Adrenal gland (tissue), 12 donors: ENCODE results near the gene TICAM1. TPM values are rescaled to one million over a fixed set of nuclear protein-coding genes. Genes with fewer than 3 reads are reported as not detected.
A peak's percentile ranks its signal among the peaks of the same experiment; 100 is the strongest.
"Not testable (repeated sequence)": the region's sequence is repeated elsewhere in the genome, so short reads cannot be mapped to it uniquely, and the experiment has no call there.

Source experiments
- DNase-seq, 7 donors: peaks; one replicate each; pipeline ENCODE4 v3.0.0-alpha.2; 2019 to 2020
- H3K27ac ChIP-seq, 5 donors: fragments of 200-600 bp; sonication (generic) in 4 of 5; 1 replicate in 3 of 5; 2 replicates in 2 of 5; pipeline versions ENCODE4 v1.5.1 to v1.8.0; 2016 to 2020; ENCODE audit warnings: mild to moderate bottlenecking in 1 of 5
- H3K27me3 ChIP-seq: fragments of 200-600 bp; 2 replicates; pipeline ENCODE4 v1.8.0; 2021
- H3K36me3 ChIP-seq, 2 donors: fragments of 200-600 bp; replicated peaks in 1 of 2; 1 replicate in 1 of 2; 2 replicates in 1 of 2; pipeline versions ENCODE4 v1.5.1 to v1.8.0; 2018 to 2022
- H3K4me1 ChIP-seq, 2 donors: fragments of 200-600 bp; replicated peaks in 1 of 2; 1 replicate in 1 of 2; 2 replicates in 1 of 2; pipeline versions ENCODE4 v1.5.1 to v1.8.0; 2018 to 2021
- H3K4me3 ChIP-seq, 4 donors: fragments of 200-600 bp; sonication (generic) in 3 of 4; one replicate each; pipeline ENCODE4 v1.5.1; 2016 to 2018
- H3K9me3 ChIP-seq, 3 donors: fragments of 200-600 bp; sonication (generic) in 1 of 3; replicated peaks in 1 of 3; 1 replicate in 2 of 3; 2 replicates in 1 of 3; pipeline versions ENCODE4 v1.5.1 to v1.8.0; 2016 to 2021
- POLR2A ChIP-seq, 2 donors: fragments of 450-650 bp; IDR thresholded peaks; one replicate each; pipeline ENCODE4 v1.6.1; 2017; ENCODE audit warnings: antibody characterized with exemption in 2 of 2, mild to moderate bottlenecking in 2 of 2, moderate library complexity in 1 of 2
- WGBS, 4 donors: extraction: QIAGEN DNeasy Blood & Tissue Kit in 2 of 4; methylation state at CpG; one replicate each; pipeline versions ENCODE4 v1.1.5 to v1.1.7; 2013 to 2017; 5-methylcytosine and 5-hydroxymethylcytosine counted together
- intact Hi-C, 2 donors: fragments of 100-400 bp; cut with DNase I; formaldehyde crosslinking; loops; one replicate each; pipeline versions ENCODE4 v1.14.1 to v1.15.0; 2022 to 2023
- polyA plus RNA-seq, 3 donors: library from polyadenylated mRNA; stranded (reverse); fragments of 200-250 nt in 2 of 3; fragments of 350-450 nt in 1 of 3; fragmentation: Illumina TruSeq in 1 of 3; extraction: RNeasy Lipid Tissue Mini Kit (QIAGEN cat#74804) in 1 of 3; gene quantifications; one replicate each; pipeline ENCODE4 v1.2.3, GENCODE V29; 2013 to 2014
- total RNA-seq, 9 donors: library from RNA; depleted of rRNA in 4 of 9; stranded (reverse); fragments of >200 nt in 4 of 9; fragments of 120-200 nt in 1 of 9; fragmentation: NEBNext Ultra II Directional in 1 of 9; extraction: Animal tissue kit (Norgen Biotek cat#: 25700) in 1 of 9; gene quantifications; one replicate each; pipeline versions ENCODE4 v1.1.0 to v1.2.4, GENCODE V29; 2013 to 2023
- TF ChIP-seq, protein P1 (sequence below), 6 experiments: fragments of 450-650 bp in 4 of 6; fragments of 200-600 bp in 2 of 6; sonication (generic) in 1 of 6; IDR thresholded peaks; 1 replicate in 5 of 6; 2 replicates in 1 of 6; pipeline versions ENCODE4 v1.5.1 to v1.8.0; 2016 to 2021; ENCODE audit warnings: antibody characterized with exemption in 6 of 6, mild to moderate bottlenecking in 2 of 6, moderate library complexity in 1 of 6
- donor health status: healthy with polysubstance abuse.
- donor health status: Bipolar disorder and iron deficiency.
- donor health status: DM: yes; HTN: yes; CAD: no.
- donor health status: DM: no; HTN: no; CAD: no.
- donor health status: DM: no; HTN: no; CAD: no.
- donor health status: DM: yes; HTN: yes; CAD: no.

The TICAM1 gene
- total and polyA plus RNA-seq, 12 donors, result 0.61 to 12.0 (median 6.8) TPM

DNA sequence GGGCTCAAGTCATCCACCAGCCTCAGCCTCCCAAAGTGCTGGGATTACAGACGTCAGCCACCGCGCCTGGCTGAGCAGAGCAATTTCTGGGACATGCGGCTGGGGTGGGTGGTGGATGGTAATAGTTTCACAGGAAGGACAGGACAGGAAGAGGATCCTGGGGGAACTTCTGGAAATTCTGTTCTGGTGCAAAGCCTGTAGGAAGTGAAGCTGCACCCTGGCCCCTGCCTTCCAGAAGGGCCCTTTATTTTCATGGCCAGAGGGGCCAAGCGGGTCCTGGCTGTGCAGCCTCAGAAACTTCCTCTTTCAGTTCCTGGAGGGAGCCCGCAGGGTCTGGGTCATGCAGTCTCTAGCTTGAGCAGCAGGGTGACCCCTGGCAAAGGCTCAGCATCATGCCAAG is 24.3 kb downstream of the TICAM1 start:
- peak overlapping the region in 3 of 5 donors; percentile 27 to 68 (median 49) for H3K27ac ChIP-seq
- DNase-seq, result peak in 5 of 7 donors; percentile 43 to 65 (median 55)
- 52 to 80% (median 73%) methylated on average over 2 to 6 of the region's 6 CpGs for WGBS, 4 donors
- no peak overlapping the region for H3K4me3 ChIP-seq
- H3K36me3 ChIP-seq, result no peaks in the 10 kb centered on the region
- H3K9me3 ChIP-seq, result no peaks in the 10 kb centered on the region
- intact Hi-C loops, result loop anchor here in 1 of 2 donors (10.0 kb wide), 1 partner anchor 48 kb away; no protein-coding TSS in a partner anchor
- no peaks in the 10 kb centered on the region for H3K27me3 ChIP-seq
- TF ChIP-seq, protein P1, sequence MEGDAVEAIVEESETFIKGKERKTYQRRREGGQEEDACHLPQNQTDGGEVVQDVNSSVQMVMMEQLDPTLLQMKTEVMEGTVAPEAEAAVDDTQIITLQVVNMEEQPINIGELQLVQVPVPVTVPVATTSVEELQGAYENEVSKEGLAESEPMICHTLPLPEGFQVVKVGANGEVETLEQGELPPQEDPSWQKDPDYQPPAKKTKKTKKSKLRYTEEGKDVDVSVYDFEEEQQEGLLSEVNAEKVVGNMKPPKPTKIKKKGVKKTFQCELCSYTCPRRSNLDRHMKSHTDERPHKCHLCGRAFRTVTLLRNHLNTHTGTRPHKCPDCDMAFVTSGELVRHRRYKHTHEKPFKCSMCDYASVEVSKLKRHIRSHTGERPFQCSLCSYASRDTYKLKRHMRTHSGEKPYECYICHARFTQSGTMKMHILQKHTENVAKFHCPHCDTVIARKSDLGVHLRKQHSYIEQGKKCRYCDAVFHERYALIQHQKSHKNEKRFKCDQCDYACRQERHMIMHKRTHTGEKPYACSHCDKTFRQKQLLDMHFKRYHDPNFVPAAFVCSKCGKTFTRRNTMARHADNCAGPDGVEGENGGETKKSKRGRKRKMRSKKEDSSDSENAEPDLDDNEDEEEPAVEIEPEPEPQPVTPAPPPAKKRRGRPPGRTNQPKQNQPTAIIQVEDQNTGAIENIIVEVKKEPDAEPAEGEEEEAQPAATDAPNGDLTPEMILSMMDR (IDR thresholded peaks at IDR 0.05), result no peak
- TF ChIP-seq POLR2A (IDR thresholded peaks at IDR 0.05), result no peak
- H3K4me1 ChIP-seq, result no peaks in the 10 kb centered on the region

DNA sequence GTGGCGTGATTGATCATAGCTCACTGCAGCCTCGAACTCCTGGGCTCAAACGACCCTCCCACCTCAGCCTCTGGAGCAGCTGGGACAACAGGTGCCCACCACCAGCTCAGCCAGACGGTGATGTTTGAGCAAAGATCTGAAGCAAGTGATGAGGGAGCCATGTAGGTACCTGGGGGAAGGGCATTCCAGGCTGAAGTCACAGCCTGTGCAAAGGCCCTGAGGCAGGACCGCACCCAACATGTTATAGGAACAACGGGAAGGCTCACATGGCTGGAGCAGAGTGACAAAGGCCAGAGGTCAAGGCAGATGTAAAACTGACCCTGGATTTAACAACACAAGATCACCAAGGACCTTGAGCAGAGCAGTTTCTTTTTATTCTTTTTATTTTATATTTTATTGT is 25.1 kb downstream of the TICAM1 start:
- 70 to 81% (median 79%) methylated on average over 6 of the region's 6 CpGs for WGBS, 4 donors
- H3K27me3 ChIP-seq, result no peaks in the 10 kb centered on the region
- no peak overlapping the region for H3K4me3 ChIP-seq
- no peak for TF ChIP-seq POLR2A (IDR thresholded peaks at IDR 0.05)
- TF ChIP-seq, protein P1 (IDR thresholded peaks at IDR 0.05), result no peak
- no peak overlapping the region for H3K27ac ChIP-seq
- DNase-seq, result no peak
- H3K9me3 ChIP-seq, result no peaks in the 10 kb centered on the region
- H3K4me1 ChIP-seq, result no peaks in the 10 kb centered on the region
- intact Hi-C loops, result loop anchor here in 1 of 2 donors (10.0 kb wide), 1 partner anchor 48 kb away; no protein-coding TSS in a partner anchor
- no peaks in the 10 kb centered on the region for H3K36me3 ChIP-seq

DNA sequence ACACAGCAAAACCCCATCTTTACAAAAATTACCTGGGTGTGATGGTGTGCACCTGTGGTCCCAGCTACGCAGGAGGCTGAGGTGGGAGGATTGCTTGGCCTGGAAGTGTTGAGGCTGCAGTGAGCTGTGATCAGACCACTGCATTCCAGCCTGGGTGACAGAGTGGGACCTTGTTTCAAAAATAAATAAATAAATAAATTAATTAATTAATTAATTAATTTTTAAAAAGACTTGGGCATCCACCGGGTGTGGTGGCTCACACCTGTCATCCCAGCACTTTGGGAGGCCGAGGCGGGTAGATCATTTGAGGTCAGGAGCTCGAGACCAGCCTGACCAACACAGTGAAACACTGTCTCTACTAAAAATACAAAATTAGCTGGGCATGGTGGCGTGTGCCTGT is 26.4 kb downstream of the TICAM1 start:
- not testable (repeated sequence) for DNase-seq, H3K4me3 ChIP-seq, H3K27ac ChIP-seq, H3K36me3 ChIP-seq, H3K9me3 ChIP-seq, H3K27me3 ChIP-seq, H3K4me1 ChIP-seq
- WGBS, 4 donors, result 81 to 95% (median 90%) methylated on average over 6 of the region's 6 CpGs
- intact Hi-C loops, result loop anchor here in 1 of 2 donors (10.0 kb wide), 1 partner anchor 50 kb away; no protein-coding TSS in a partner anchor

- Histone ChIP-seq H3K36me3 (no peaks in the 10 kb centered on the region), H3K4me1 (no peaks in the 10 kb centered on the region), H3K4me3 (no peak overlapping the region), H3K9me3 (no peaks in the 10 kb centered on the region), H3K27ac (no peak overlapping the region), H3K27me3 (no peaks in the 10 kb centered on the region)
- 41 to 73% (median 57%) methylated on average over 15 to 33 of the region's 33 CpGs for WGBS, 4 donors
- DNase-seq, result peak in 6 of 7 donors; percentile 44 to 72 (median 60)
- TF ChIP-seq, protein P1 (IDR thresholded peaks at IDR 0.05), result peak; percentile 41 to 74 (median 67)
- TF ChIP-seq POLR2A (IDR thresholded peaks at IDR 0.05), result no peak
- intact Hi-C loops, result loop anchor here (5.0 to 10.0 kb wide), 2 partner anchors 51 to 72 kb away; no protein-coding TSS in a partner anchor
Observed at GRCh38 chr19:4803736-4804695, 27.5 kb downstream of the TICAM1 start.
